Epidermal melanocyte (primary cell): ENCODE results near the gene ZNF335.
"Not testable (repeated sequence)": the region's sequence is repeated elsewhere in the genome, so short reads cannot be mapped to it uniquely, and the experiment has no call there.

Experiments
- DNase-seq: peaks from one replicate; pipeline ENCODE4 v3.0.0; 2011; ENCODE audit warnings: low spot score; ENCODE audit not compliant: insufficient read length

ZNF335 gene

DNA sequence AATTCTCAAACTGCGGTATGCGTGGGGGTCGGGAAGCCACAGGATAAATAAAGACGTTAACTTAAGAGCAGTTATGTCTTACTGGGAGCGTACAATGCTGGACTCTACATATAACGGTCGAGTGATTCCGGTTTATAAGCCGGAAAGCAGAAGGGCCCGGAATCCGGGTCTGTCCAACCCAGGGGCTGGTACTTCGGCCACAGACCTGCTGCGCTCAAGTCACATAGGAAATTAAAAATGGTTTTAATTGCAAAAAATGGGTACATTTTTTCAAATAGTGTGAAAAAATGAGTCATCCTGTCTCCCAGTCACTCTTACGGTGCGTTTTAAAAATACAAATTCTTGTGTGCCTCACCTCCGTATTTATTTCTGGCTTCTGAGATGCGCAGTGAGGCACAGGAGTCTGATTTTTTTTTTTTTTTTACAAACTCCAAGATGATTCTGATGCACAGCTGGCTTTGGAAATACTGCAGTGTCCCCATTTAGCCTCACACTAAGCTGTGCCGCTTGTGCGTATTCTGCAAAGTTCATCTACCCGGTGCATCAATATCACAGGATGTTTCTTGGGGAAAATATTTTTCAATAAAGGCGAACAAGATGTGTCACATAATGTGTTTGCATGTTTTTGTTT lies 36.5 kb downstream of the ZNF335 start:
- DNase-seq, result no peak

DNA sequence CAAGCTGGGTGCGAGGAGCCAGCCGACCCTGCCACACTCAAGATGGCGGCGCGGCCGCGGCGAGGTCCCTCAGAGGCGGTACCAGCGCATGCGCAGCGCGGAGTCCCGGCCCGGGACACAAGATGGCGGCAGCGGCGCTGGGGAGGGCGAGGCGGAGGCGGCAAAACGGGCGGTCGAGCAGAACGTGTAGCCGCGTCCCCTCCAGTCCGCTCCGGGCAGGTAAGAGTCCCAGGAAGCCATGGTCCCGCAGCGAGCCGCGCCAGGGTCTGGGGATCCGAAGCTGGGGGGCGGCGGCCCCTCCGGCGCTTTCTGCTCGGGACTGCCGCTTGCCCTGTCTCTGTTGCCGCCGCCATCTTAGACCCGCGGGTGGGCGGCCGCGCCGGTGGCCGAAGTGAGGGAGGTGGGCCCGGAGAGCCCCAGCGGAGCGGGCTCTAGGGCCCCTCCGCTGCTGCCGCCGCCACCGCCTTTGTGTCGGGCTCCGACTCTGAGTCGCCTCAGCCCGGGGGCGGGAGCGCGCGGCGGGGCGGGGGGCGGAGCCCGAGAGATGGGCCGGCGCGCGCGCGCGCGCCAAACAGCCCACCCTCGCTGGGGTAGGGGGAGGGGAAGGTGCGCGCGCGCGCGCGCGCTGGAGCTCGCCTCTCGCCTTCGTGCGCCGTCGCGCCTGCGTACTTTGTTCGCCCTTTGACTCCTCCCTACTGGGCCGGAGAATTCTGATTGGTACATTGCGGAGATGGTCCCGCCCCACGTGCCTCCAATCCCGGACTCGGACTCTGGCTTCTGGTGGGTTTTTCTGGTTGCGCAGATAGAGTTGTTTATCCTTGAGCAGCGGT lies 37.2 kb downstream of the ZNF335 start, which contains the start of gene PCIF1:
PCIF1 (plus strand) TSS at position 98 of the 830 bp plus-strand sequence. CDS start 4,317 bp downstream, outside the sequence.
- peak; percentile 100 for DNase-seq

DNA sequence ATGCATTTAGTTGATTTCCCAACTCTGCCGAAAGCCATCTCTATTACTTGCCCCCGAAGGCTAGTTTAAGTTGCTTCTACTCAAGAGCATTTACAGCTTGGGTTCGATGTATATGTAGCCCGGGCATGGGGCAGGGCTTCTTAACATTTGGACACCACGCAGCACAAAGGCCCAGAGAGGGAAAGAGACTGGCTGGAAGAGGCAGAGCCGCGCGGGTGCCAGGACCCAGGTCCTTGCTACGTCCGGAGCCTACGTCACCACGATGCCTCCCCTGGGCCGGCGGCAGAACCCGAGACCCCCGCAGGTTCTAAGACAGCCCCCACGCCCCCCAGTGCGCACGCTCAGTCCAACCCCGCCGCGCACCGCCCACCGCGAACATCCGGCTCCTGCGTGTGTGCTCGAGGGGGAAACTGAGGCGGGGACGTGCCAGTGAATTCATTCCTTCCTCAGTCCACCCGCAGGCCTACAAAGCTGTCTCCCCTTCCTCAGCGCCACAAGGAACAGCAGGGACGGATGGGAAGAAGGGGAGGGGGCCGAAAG lies 37.9 kb downstream of the ZNF335 start:
- no peak for DNase-seq

DNA sequence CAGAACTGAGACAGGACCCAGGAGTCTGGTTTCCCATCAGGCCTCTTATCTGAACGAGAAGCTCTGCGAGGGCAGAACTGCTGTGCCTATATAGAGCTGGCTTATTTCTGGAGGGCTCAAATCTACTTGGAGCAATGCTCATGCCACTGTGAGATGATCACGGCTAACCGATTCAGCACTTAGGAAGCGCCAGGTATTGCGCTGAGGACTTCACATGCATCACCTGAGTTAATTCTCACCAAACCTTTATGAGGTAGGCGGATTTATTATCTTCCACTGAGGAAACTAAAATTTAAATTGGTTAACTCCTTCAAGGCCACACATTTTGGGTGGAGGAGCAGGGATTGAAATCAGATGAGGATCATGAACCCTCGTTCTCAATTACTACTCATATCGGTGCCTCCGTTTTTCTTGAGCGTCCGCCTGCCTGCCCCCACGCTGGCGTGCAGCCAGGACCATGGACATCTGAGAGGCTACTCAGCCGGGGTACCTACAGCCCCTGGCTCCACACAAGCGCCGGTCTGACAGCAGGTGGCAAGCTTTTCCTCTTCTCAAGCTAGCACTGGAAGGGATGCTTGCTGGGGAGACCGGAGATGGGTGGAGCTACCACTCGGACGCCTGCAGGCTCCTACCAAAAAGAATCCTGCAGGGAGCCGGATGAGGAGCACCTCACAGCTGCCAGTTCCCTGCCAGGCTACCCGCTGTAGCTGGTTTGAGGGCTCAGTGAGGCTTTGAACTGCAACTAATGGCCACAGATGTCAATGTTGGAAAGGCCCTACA lies 38.5 kb downstream of the ZNF335 start:
- DNase-seq, result peak; percentile 69

GRCh38 chr20:45931680-45932079 lies 40.3 kb downstream of the ZNF335 start:
- DNase-seq, result not testable (repeated sequence)

DNA sequence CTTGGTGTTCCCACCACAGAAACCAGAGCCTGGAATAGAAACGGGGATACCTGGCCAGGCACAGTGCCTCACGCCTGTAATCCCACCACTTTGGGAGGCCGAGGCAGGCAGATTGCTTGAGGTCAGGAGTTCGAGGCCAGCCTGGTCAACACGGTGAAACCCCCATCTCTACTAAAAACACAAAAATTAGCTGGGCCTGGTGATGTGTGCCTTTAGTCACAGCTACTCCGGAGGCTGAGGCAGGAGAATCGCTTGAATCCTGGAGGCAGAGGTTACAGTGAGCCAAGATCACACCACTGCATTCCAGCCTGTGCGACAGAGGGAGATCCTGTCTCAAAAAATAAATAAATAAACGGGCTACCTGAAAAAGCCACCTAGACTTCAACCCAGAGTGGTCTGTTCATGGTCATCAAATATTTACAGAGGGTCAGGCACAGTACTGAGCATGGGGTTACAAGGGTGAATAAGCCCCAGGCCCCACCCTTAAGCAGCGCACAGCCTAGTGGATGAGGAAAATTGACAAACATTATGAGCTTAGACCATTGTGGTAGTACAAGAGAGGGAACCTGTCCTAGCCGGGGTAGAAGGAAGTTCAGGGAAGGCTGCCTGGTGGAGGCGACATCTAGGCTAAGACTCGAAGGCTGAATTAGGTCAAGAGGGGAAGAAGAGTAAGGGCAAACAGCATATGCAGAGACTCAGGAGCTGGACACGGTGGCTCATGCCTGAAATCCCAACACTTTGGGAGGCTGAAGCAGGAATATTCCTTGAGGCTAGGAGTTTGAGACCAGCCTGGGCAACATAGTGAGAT lies 44.7 kb downstream of the ZNF335 start:
- no peak for DNase-seq

- no peak for DNase-seq
These were observed 45.3 kb downstream of the ZNF335 start for GRCh38 chr20:45926731-45927070.

DNA sequence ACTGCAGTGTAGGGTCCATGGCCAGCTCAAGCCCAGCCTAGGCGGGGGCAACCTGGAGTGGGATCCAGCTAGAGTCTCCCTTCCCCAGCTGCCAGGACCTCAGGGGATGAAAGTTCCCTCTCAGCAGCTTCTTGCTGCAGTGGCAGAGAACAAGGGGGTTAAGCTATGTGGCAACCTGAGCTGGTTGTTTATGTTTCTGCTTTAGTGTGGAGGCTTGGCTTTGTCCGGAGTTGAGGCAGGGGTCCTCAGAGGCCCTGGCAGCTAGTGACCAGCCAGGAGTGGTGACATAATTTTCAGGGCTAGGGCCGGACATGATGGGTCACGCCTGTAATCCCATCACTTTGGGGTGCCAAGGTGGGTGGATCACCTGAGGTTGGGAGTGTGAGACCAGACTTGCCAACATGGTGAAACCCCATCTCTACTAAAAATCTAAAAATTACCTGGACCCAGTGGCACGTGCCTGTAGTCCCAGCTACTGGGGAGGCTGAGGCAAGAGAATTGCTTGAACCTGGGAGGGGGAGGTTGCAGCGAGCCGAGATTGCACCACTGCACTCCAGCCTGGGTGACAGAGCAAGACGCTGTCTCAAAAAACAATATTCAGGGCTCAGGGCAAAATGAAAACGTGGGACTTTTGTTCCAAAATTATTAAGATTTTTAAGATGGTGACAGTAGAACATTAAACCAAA lies 46.0 kb downstream of the ZNF335 start:
- no peak for DNase-seq

DNA sequence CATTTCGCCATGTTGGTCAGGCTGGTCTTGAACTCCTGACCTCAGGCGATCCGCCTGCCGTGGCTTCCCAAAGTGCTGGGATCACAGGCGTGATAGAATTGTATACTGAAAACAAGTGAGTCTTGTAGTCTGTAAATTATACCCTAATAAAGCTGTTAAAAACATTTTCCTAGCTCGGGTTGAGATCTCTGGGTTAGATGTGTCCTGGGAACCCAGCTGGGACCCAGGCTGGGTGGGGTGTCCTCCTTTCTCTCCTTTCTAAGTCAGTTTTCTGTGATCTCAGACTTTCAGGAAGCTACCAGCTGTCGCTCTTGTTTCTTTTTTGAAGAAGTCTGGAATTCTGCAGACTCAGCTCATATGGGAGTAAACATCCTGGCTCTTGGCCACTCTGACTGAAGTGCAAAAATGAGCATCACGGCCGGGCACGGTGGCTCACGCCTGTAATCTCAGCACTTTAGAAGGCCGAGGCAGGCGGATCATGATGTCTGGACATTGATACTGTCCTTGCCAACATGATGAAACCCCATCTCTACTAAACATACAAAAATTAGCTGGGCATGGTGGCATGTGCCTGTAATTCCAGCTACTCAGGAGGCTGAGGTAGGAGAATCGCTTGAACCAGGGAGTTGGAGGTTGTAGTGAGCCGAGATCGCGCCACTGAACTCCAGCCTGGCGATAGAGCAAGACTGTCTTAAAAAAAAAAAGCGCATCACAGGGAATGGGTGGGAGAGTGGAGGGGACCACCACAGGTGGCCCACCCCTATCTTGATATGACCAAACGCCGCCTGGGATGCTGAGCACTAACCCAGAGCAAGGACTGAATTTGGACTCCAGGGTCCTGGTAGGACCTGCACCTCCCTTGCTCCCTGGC lies 47.4 kb downstream of the ZNF335 start:
- peak; percentile 36 for DNase-seq

GRCh38 chr20:45921337-45922189 lies 50.4 kb downstream of the ZNF335 start:
- DNase-seq, result no peak

- no peak for DNase-seq
These were observed 51.3 kb downstream of the ZNF335 start for GRCh38 chr20:45920462-45921336.

GRCh38 chr20:45919542-45920399 lies 52.2 kb downstream of the ZNF335 start:
- DNase-seq, result no peak

DNA sequence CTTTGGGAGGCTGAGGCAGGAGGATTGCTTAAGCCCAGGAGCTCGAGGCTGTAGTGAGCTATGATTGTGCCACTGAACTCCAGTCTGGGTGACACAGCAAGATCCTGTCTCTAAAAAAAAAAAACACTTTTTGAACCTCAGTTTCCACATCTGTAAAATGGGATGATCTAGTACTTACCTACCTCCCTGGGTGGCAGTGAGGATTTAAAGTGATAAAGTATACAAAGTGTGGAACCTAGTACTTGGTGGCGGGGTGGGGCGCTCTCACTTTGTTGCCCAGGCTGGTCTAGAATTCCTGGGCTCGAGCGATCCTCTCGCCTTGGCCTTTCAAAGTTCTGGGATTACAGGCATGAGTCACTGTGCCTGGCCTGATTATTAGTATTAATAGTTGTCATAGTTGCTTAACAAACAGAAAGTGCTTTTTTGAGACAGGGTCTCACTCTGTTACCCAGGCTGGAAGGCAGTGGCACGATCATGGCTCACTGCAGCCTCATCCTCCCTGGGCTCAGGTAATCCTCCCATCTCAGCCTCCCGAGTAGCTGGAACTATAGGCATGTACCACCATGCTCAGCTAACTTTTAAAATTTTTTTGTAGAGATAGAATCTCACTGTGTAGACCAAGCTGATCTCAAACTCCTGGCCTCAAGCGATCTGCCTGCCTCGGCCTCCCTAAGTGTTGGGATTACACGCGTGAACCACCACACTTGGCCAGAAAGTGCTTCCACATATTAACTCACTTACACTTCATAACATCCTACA lies 53.0 kb downstream of the ZNF335 start:
- DNase-seq, result no peak

DNA sequence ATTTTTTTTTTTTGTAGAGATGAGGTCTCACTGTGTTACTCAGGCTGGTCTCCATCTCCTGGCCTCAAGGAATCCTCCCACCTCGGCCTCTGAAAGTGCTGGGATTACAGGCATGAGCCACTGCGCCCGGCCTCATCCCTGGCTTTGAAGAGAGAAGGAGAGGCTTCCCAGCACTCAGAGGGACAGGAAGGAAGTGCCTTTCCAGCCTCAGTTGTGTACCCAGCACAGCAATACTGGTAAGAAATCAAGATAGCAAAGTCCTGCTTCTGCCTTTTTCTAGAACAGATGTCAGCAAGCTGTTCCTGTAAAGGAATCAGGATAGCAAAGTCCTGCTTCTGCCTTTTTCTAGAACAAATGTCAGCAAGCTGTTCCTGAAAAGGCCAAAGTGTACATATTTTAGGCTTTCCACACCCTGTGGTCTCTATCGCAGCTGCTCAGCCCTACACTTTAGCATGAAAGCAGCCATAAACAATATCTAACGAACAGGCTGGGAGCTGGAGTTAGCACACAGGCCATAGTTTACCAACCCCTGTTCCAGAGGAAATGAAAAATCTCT lies 53.7 kb downstream of the ZNF335 start:
- DNase-seq, result no peak

GRCh38 chr20:45917790-45918141 lies 54.2 kb downstream of the ZNF335 start:
- DNase-seq, result no peak

GRCh38 chr20:45913116-45913515 lies 58.9 kb downstream of the ZNF335 start:
- no peak for DNase-seq
